ENCODE results near the gene WDR13. TPM values are rescaled to one million over a fixed set of nuclear protein-coding genes. Genes with fewer than 3 reads are reported as not detected.
"Not testable (repeated sequence)": the region's sequence is repeated elsewhere in the genome, so short reads cannot be mapped to it uniquely, and the experiment has no call there.

WDR13 gene
- total RNA-seq, 1 donor from 2014 or later = 111 TPM

GRCh38 chrX:48648336-48648751, 51.1 kb downstream of the WDR13 start:
- Histone ChIP-seq H3K36me3 (no peaks in the 10 kb centered on the region), H3K27ac (peak overlapping the region; percentile 39), H3K4me1 (no peaks in the 10 kb centered on the region), H3K4me3 (no peak overlapping the region), H3K27me3 (no peaks in the 10 kb centered on the region), H3K9me3 (no peaks in the 10 kb centered on the region)
- no peak for TF ChIP-seq POLR2A (IDR thresholded peaks at IDR 0.05)
- no peak for TF ChIP-seq POLR2AphosphoS5 (IDR thresholded peaks at IDR 0.05; ENCODE audit: insufficient read depth in 1 of 2, low read depth in 1 of 2)
- TF ChIP-seq CTCF (IDR thresholded peaks at IDR 0.05) = peak in 1 of 3 experiments; percentile 32
- intact Hi-C loops (cut with DNase I) = no loop called here
- no peak for DNase-seq (ENCODE audit: extremely low spot score in 2 of 2)

DNA sequence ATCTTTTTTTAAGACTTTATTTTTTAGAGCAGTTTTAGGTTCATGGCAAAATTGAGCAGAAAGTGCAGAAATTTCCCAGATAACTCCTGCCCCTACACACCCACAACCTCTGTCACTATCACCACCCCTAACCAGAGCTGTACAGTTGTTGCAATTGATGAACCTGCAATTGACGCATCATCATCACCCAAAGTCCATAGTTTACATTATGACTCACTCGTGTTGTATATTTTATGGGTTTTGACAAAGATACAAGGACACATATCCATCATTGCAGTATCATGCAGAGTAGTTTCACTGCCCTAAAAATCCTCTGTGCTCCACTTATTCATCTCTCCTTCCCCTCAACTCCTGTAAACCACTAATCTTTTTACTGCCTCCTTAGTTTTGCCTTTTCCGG, 51.8 kb downstream of the WDR13 start:
- intact Hi-C loops (cut with DNase I) = no loop called here
- TF ChIP-seq POLR2AphosphoS5 (IDR thresholded peaks at IDR 0.05; ENCODE audit: insufficient read depth in 1 of 2, low read depth in 1 of 2) = no peak
- no peak for TF ChIP-seq POLR2A (IDR thresholded peaks at IDR 0.05)
- no peak for DNase-seq (ENCODE audit: extremely low spot score in 2 of 2)
- no peaks in the 10 kb centered on the region for H3K36me3 ChIP-seq
- H3K27me3 ChIP-seq = no peaks in the 10 kb centered on the region
- no peaks in the 10 kb centered on the region for H3K4me1 ChIP-seq
- H3K27ac ChIP-seq = peak overlapping the region; percentile 39
- H3K4me3 ChIP-seq = no peak overlapping the region
- H3K9me3 ChIP-seq = no peaks in the 10 kb centered on the region

- H3K27ac ChIP-seq; H3K9me3 ChIP-seq; H3K4me3 ChIP-seq; H3K36me3 ChIP-seq; DNase-seq (ENCODE audit: extremely low spot score in 2 of 2); H3K27me3 ChIP-seq; H3K4me1 ChIP-seq; intact Hi-C loops (cut with DNase I): not testable (repeated sequence)
Measured at GRCh38 chrX:48652055-48652579, 54.8 kb downstream of the WDR13 start.

DNA sequence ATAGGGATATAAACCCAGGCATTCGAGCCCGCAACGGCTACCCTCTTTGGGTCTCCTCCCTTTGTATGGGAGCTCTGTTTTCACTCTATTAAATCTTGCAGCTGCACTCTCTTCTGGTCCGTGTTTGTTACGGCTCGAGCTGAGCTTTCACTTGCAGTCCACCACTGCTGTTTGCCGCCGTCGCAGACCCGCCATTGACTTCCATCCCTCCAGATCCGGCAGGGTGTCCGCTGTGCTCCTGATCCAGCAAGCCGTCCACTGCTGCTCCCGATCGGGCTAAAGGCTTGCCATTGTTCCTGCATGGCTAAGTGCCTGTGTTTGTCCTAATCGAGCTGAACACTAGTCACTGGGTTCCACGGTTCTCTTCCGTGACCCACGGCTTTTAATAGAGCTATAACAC, 57.5 kb downstream of the WDR13 start:
- H3K9me3 ChIP-seq; H3K4me1 ChIP-seq; H3K27me3 ChIP-seq; intact Hi-C loops (cut with DNase I); DNase-seq (ENCODE audit: extremely low spot score in 2 of 2); H3K27ac ChIP-seq; H3K36me3 ChIP-seq: not testable (repeated sequence)
- peak overlapping the region in 1 of 2 donors; percentile 9 for H3K4me3 ChIP-seq

Small RNA genes lying within 50 kb of the gene (small RNA-seq; reads per million reads assigned to genes)
- not detected for gene MRPL32P1

Other genes with a start within 250 kb of the WDR13 start
- not detected for gene SSX3, start 240.8 kb upstream of the WDR13 start, total RNA-seq
- not detected for gene SSX4, start 214.0 kb upstream of the WDR13 start, total RNA-seq
- not detected for gene SSX4B, start 185.5 kb upstream of the WDR13 start, total RNA-seq
- gene SLC38A5, start 127.2 kb upstream of the WDR13 start, total RNA-seq = 15.5 TPM
- gene FTSJ1, start 121.3 kb upstream of the WDR13 start, total RNA-seq = 31.7 TPM
- gene PORCN, start 88.5 kb upstream of the WDR13 start, total RNA-seq = 15.7 TPM
- gene EBP, start 75.7 kb upstream of the WDR13 start, total RNA-seq = 55.2 TPM
- gene TBC1D25, start 57.8 kb upstream of the WDR13 start, total RNA-seq = 13.8 TPM
- gene RBM3, start 23.0 kb upstream of the WDR13 start, total RNA-seq = 148 TPM
- gene WAS, start 86.3 kb downstream of the WDR13 start, total RNA-seq = 4.4 TPM
- 2.2 TPM for gene SUV39H1, start 99.2 kb downstream of the WDR13 start, total RNA-seq
- gene GLOD5, start 164.3 kb downstream of the WDR13 start, total RNA-seq = not detected
- 1.2 TPM for gene GATA1, start 189.1 kb downstream of the WDR13 start, total RNA-seq
- gene HDAC6, start 204.6 kb downstream of the WDR13 start, total RNA-seq = 67.8 TPM
- not detected for gene ERAS, start 229.0 kb downstream of the WDR13 start, total RNA-seq
- 15.0 TPM for gene PCSK1N, start 238.1 kb downstream of the WDR13 start, total RNA-seq

Data from vagina (tissue), 2 donors.